Right lobe of liver (tissue), 6 donors: ENCODE results near the gene SEPTIN8. TPM values are rescaled to one million over a fixed set of nuclear protein-coding genes. Genes with fewer than 3 reads are reported as not detected.

Experiments used
- ATAC-seq, 4 donors: fragments of 200-7000 bp; cut with Tn5 transposase; one replicate each; pipeline ENCODE4 v1.9.1; 2020; ENCODE audit warnings: mild to moderate bottlenecking in 4 of 4, moderate library complexity in 4 of 4
- DNase-seq, 3 donors: peaks; one replicate each; pipeline ENCODE4 v3.0.0-alpha.2; 2020
- H3K27ac ChIP-seq, 3 donors: fragments of 200-600 bp; one replicate each; pipeline ENCODE4 v1.8.0; 2022
- H3K27me3 ChIP-seq, 2 donors: fragments of 200-600 bp; one replicate each; pipeline ENCODE4 v1.8.0; 2022
- H3K36me3 ChIP-seq, 4 donors: fragments of 200-600 bp; sonication (generic) in 1 of 4; one replicate each; pipeline versions ENCODE4 v1.5.1 to v1.8.0; 2017 to 2022; ENCODE audit warnings: control low read depth in 1 of 4
- H3K4me1 ChIP-seq, 4 donors: fragments of 200-600 bp; sonication (generic) in 1 of 4; one replicate each; pipeline versions ENCODE4 v1.5.1 to v1.8.0; 2017 to 2022; ENCODE audit warnings: control low read depth in 1 of 4
- H3K4me3 ChIP-seq, 3 donors: fragments of 200-600 bp; one replicate each; pipeline ENCODE4 v1.8.0; 2022
- H3K9me3 ChIP-seq, 4 donors: fragments of 200-600 bp; sonication (generic) in 1 of 4; one replicate each; pipeline versions ENCODE4 v1.5.1 to v1.8.0; 2017 to 2022; ENCODE audit warnings: control low read depth in 1 of 4
- CTCF ChIP-seq, 4 donors: fragments of 200-600 bp in 3 of 4; fragments of 450-650 bp in 1 of 4; IDR thresholded peaks; one replicate each; pipeline versions ENCODE4 v1.5.1 to v1.8.0; 2016 to 2022; ENCODE audit warnings: antibody characterized with exemption in 4 of 4, mild to moderate bottlenecking in 2 of 4
- POLR2A ChIP-seq: fragments of 450-650 bp; IDR thresholded peaks from one replicate; pipeline ENCODE4 v1.6.1; 2017; ENCODE audit warnings: antibody characterized with exemption, mild to moderate bottlenecking
- WGBS: methylation state at CpG from one replicate; pipeline ENCODE4 v1.1.6; 2018; ENCODE audit warnings: low coverage, low lambda C conversion rate; ENCODE audit not compliant: insufficient coverage; ENCODE audit errors: missing lambda C conversion rate; 5-methylcytosine and 5-hydroxymethylcytosine counted together
- intact Hi-C, 2 donors: fragments of 100-400 bp; cut with DNase I; formaldehyde crosslinking; loops; one replicate each; pipeline versions ENCODE4 v1.11.2 to v1.14.1; 2022
- total RNA-seq, 6 experiments: library from RNA; depleted of rRNA in 2 of 6; stranded (reverse); fragments of >200 nt in 2 of 6; fragmentation: NEBNext Ultra II Directional in 3 of 6; extraction: Animal tissue kit (Norgen Biotek cat#: 25700) in 3 of 6; gene quantifications; one replicate each; pipeline versions ENCODE4 v1.1.0 to v1.2.4, GENCODE V29; 2016 to 2023
- donor health status: DM: no; HTN: yes; CAD: no.
- donor health status: DM: no; HTN: no; CAD: no.
- donor health status: DM: no; HTN: no; CAD: no.
- donor health status: DM: no; HTN: yes; CAD: no.
- donor health status: DM: no; HTN: yes; CAD: no.

SEPTIN8 gene
- total RNA-seq, 6 experiments from 2014 or later, result 8.0 to 15.9 (median 13.3) TPM

GRCh38 chr5:132751444-132751843, 25.6 kb downstream of the SEPTIN8 start:
- H3K4me3 ChIP-seq, result no peak overlapping the region
- DNase-seq, result no peak
- H3K9me3 ChIP-seq, result no peaks in the 10 kb centered on the region
- WGBS, result 78% methylated on average over 7 of the region's 7 CpGs
- no peak for TF ChIP-seq CTCF (IDR thresholded peaks at IDR 0.05)
- TF ChIP-seq POLR2A, result no peak
- no peaks in the 10 kb centered on the region for H3K36me3 ChIP-seq
- no peak overlapping the region for H3K27ac ChIP-seq
- intact Hi-C loops, result loop anchor here in 1 of 2 donors (10.0 kb wide), 1 partner anchor 63 kb away; the partner anchor contains the start of gene SOWAHA
- H3K4me1 ChIP-seq, result peaks cover 0 to 5% (median 0%) of the 10 kb centered on the region in 4 donors
- ATAC-seq, result no peak
- peaks cover 0 to 11% of the 10 kb centered on the region in 2 donors for H3K27me3 ChIP-seq

GRCh38 chr5:132750471-132751230, 26.4 kb downstream of the SEPTIN8 start:
- no peaks in the 10 kb centered on the region for H3K9me3 ChIP-seq
- H3K36me3 ChIP-seq, result no peaks in the 10 kb centered on the region
- intact Hi-C loops, result loop anchor here in 1 of 2 donors (10.0 kb wide), 1 partner anchor 64 kb away; the partner anchor contains the start of gene SOWAHA
- DNase-seq (no peak), ATAC-seq (no peak)
- H3K4me1 ChIP-seq, result peaks cover 0 to 5% (median 0%) of the 10 kb centered on the region in 4 donors
- TF ChIP-seq CTCF (IDR thresholded peaks at IDR 0.05) (no peak), POLR2A (no peak)
- whole genome bisulfite sequencing, result 73% methylated on average over 6 of the region's 10 CpGs
- H3K4me3 ChIP-seq, result no peak overlapping the region
- no peak overlapping the region for H3K27ac ChIP-seq
- H3K27me3 ChIP-seq, result peaks cover 0 to 11% of the 10 kb centered on the region in 2 donors

GRCh38 chr5:132749506-132749905, 27.5 kb downstream of the SEPTIN8 start:
- no peak for TF ChIP-seq POLR2A
- no peak for TF ChIP-seq CTCF (IDR thresholded peaks at IDR 0.05)
- Histone ChIP-seq H3K9me3 (no peaks in the 10 kb centered on the region), H3K4me3 (no peak overlapping the region), H3K27ac (no peak overlapping the region), H3K36me3 (no peaks in the 10 kb centered on the region), H3K4me1 (peaks cover 0 to 5% (median 0%) of the 10 kb centered on the region in 4 donors), H3K27me3 (peaks cover 0 to 11% of the 10 kb centered on the region in 2 donors)
- ATAC-seq, result no peak
- WGBS, result 100% methylated on average over 2 of the region's 2 CpGs
- intact Hi-C loops, result no loop called here
- no peak for DNase-seq

GRCh38 chr5:132748522-132749000, 28.5 kb downstream of the SEPTIN8 start:
- H3K36me3 ChIP-seq, result no peaks in the 10 kb centered on the region
- no peaks in the 10 kb centered on the region for H3K9me3 ChIP-seq
- TF ChIP-seq CTCF (IDR thresholded peaks at IDR 0.05), result no peak
- TF ChIP-seq POLR2A, result no peak
- peaks cover 0 to 5% (median 0%) of the 10 kb centered on the region in 4 donors for H3K4me1 ChIP-seq
- peaks cover 0 to 11% of the 10 kb centered on the region in 2 donors for H3K27me3 ChIP-seq
- ATAC-seq (no peak), DNase-seq (no peak)
- intact Hi-C loops, result no loop called here
- H3K4me3 ChIP-seq, result no peak overlapping the region
- 90% methylated on average over 7 of the region's 10 CpGs for WGBS
- no peak overlapping the region for H3K27ac ChIP-seq
